ENCODE measurements around the gene AOPEP. TPM values are rescaled to one million over a fixed set of nuclear protein-coding genes. Genes with fewer than 3 reads are reported as not detected.

The AOPEP gene
- total and polyA plus RNA-seq, 2 donors (not counting 3 experiments of a cell fraction or from before 2014, with no cell fraction given): 20.2 to 41.6 TPM

GRCh38 chr9:95061916-95062595 is 335.6 kb downstream of the AOPEP start:
- Histone ChIP-seq H3K9me1 (replicated peaks; ENCODE audit: control insufficient read depth, extremely low read depth, insufficient read depth, low read length) (no peaks in the 10 kb centered on the region), H3K4me2 (ENCODE audit: insufficient read depth, low read length) (no peak overlapping the region), H3K27me3 (ENCODE audit: control insufficient read depth in 2 of 2, insufficient read depth in 2 of 2, low read length in 2 of 2) (no peaks in the 10 kb centered on the region), H3K4me1 (ENCODE audit: control insufficient read depth, extremely low read depth, insufficient read depth, low read length) (no peaks in the 10 kb centered on the region), H3K9me3 (replicated peaks; ENCODE audit: control insufficient read depth, insufficient read depth, low read length) (no peaks in the 10 kb centered on the region), H3K79me2 (ENCODE audit: control insufficient read depth, insufficient read depth, low read length) (peaks cover 20% of the 10 kb centered on the region), H3K27ac (ENCODE audit: insufficient read depth, low read depth, low read length) (no peak overlapping the region), H3K4me3 (replicated peaks in 1 of 3; ENCODE audit: insufficient read depth in 1 of 3, low read depth in 1 of 3, low read length in 3 of 3) (no peak overlapping the region), H3K36me3 (ENCODE audit: control insufficient read depth in 2 of 2, extremely low read depth in 1 of 2, insufficient read depth in 2 of 2, low read length in 2 of 2) (peaks cover 3 to 17% of the 10 kb centered on the region in 2 experiments), H3K9ac (replicated peaks; ENCODE audit: extremely low read depth, insufficient read depth, low read length) (no peak overlapping the region), H2AFZ (ENCODE audit: low read depth, low read length) (no peak overlapping the region), H4K20me1 (replicated peaks; ENCODE audit: control insufficient read depth, extremely low read depth, insufficient read depth, low read length) (no peaks in the 10 kb centered on the region)
- ChIA-PET CTCF (interaction anchor here (1.6 kb wide), 1 partner anchor 66 kb away, joined by 6 read pairs; no protein-coding TSS in a partner anchor), POLR2A (no interaction called here)
- DNase-seq (ENCODE audit: low read depth, low spot score) (no peak), FAIRE-seq (no peak)
- no TSS peak for BruUV-seq (replicated peaks)
- dilution Hi-C loops (cut with MboI; ENCODE audit: extremely low pct_ligation_motif_present, low sequenced_read_pairs): no loop called here
- intact Hi-C loops (cut with micrococcal nuclease): no loop called here
- no peak for TF ChIP-seq POLR2A (IDR thresholded peaks at IDR 0.05; ENCODE audit: low read depth, low read length)
- no peak for TF ChIP-seq MYC (IDR thresholded peaks at IDR 0.05; ENCODE audit: low read depth, low read length)
- no peak for TF ChIP-seq MAX (IDR thresholded peaks at IDR 0.05; ENCODE audit: insufficient read depth, insufficient read length)
- no peak for TF ChIP-seq CTCF (IDR thresholded peaks at IDR 0.05; ENCODE audit: extremely low read depth in 1 of 2, insufficient read depth in 1 of 2, low read depth in 1 of 2, low read length in 2 of 2)
- TF ChIP-seq EZH2 (IDR thresholded peaks at IDR 0.05; ENCODE audit: borderline replicate concordance, low read depth, low read length, severe bottlenecking): no peak
- TF ChIP-seq POLR2AphosphoS5 (IDR thresholded peaks at IDR 0.05; ENCODE audit: insufficient read depth, low read depth, low read length): no peak
- TF ChIP-seq GATA2 (IDR thresholded peaks at IDR 0.05; ENCODE audit: insufficient read depth, insufficient read length, low read depth, low read length): no peak
- TF ChIP-seq JUN (IDR thresholded peaks at IDR 0.05; ENCODE audit: borderline replicate concordance, insufficient read depth, insufficient read length, low read depth): no peak
- TF ChIP-seq FOS (IDR thresholded peaks at IDR 0.05; ENCODE audit: borderline replicate concordance, insufficient read depth, low read length): no peak

Measured in endothelial cell of umbilical vein (primary cell).